Measurements from ENCODE around the gene DMD.

The DMD gene

DNA sequence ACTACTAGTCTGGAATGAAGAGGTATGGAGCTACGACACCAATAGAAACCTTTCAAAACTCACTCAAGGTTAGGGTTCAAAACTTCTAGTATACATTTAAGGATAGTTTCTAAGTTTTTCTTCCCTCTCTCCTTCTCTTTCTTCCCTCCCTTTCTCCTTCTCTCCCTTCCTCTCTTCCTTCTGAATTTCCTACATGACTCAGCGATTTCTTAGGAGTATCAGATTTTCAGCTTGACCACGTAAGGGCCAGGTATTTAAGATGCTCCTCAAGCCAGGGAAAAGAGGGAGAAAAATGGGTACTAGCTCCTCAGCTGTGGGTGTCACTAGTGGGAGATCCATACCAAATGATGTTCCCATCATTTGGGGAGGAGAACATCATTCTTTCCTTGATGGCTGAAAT is 2083.6 kb downstream of the DMD start:
- no peak for TF ChIP-seq TAF1 (IDR thresholded peaks at IDR 0.05; ENCODE audit: borderline replicate concordance, insufficient read depth, low read length)
- TF ChIP-seq REST (IDR thresholded peaks at IDR 0.05; ENCODE audit: insufficient read depth in 1 of 2, low read depth in 2 of 2, low read length in 2 of 2), result no peak
- no peak for TF ChIP-seq SIN3A (IDR thresholded peaks at IDR 0.05; ENCODE audit: borderline replicate concordance, insufficient read depth, low read length)
- no peak for TF ChIP-seq POLR2AphosphoS5 (IDR thresholded peaks at IDR 0.05; ENCODE audit: low read depth, low read length)
- no peak for TF ChIP-seq FOXP2 (optimal IDR thresholded peaks at IDR 0.05; ENCODE audit: borderline replicate concordance, extremely low read depth, extremely low read length, insufficient read depth)

- TF ChIP-seq SIN3A (IDR thresholded peaks at IDR 0.05; ENCODE audit: borderline replicate concordance, insufficient read depth, low read length), result no peak
- TF ChIP-seq TAF1 (IDR thresholded peaks at IDR 0.05; ENCODE audit: borderline replicate concordance, insufficient read depth, low read length), result no peak
- no peak for TF ChIP-seq FOXP2 (optimal IDR thresholded peaks at IDR 0.05; ENCODE audit: borderline replicate concordance, extremely low read depth, extremely low read length, insufficient read depth)
- no peak for TF ChIP-seq REST (IDR thresholded peaks at IDR 0.05; ENCODE audit: insufficient read depth in 1 of 2, low read depth in 2 of 2, low read length in 2 of 2)
- TF ChIP-seq POLR2AphosphoS5 (IDR thresholded peaks at IDR 0.05; ENCODE audit: low read depth, low read length), result no peak
Observed at GRCh38 chrX:31126205-31126604, 2085.1 kb downstream of the DMD start.

DNA sequence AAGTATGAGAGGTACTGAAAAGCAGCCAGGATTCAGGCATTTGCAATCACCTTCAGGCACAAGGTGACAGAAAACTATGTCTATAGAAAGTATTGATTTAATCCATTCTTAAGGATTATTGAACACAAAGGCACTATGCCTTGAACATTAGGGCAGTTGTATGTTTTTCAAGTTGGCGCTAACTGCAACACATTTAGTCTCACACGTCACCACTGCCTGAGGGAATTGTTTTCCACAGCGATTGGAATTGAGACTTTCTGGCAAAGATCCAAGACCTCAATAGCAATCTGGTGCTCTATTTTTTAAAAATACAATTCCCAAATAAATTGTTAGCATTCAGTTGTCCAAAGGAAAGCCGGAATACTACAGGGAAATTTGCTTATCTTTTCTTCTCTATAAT is 2086.8 kb downstream of the DMD start:
- no peak for TF ChIP-seq TAF1 (IDR thresholded peaks at IDR 0.05; ENCODE audit: borderline replicate concordance, insufficient read depth, low read length)
- TF ChIP-seq POLR2AphosphoS5 (IDR thresholded peaks at IDR 0.05; ENCODE audit: low read depth, low read length), result no peak
- no peak for TF ChIP-seq SIN3A (IDR thresholded peaks at IDR 0.05; ENCODE audit: borderline replicate concordance, insufficient read depth, low read length)
- no peak for TF ChIP-seq REST (IDR thresholded peaks at IDR 0.05; ENCODE audit: insufficient read depth in 1 of 2, low read depth in 2 of 2, low read length in 2 of 2)
- TF ChIP-seq FOXP2 (optimal IDR thresholded peaks at IDR 0.05; ENCODE audit: borderline replicate concordance, extremely low read depth, extremely low read length, insufficient read depth), result no peak

GRCh38 chrX:31123335-31123734 is 2088.0 kb downstream of the DMD start:
- no peak for TF ChIP-seq POLR2AphosphoS5 (IDR thresholded peaks at IDR 0.05; ENCODE audit: low read depth, low read length)
- no peak for TF ChIP-seq FOXP2 (optimal IDR thresholded peaks at IDR 0.05; ENCODE audit: borderline replicate concordance, extremely low read depth, extremely low read length, insufficient read depth)
- TF ChIP-seq REST (IDR thresholded peaks at IDR 0.05; ENCODE audit: insufficient read depth in 1 of 2, low read depth in 2 of 2, low read length in 2 of 2), result no peak
- no peak for TF ChIP-seq TAF1 (IDR thresholded peaks at IDR 0.05; ENCODE audit: borderline replicate concordance, insufficient read depth, low read length)
- no peak for TF ChIP-seq SIN3A (IDR thresholded peaks at IDR 0.05; ENCODE audit: borderline replicate concordance, insufficient read depth, low read length)

GRCh38 chrX:31117266-31117665 is 2094.1 kb downstream of the DMD start:
- TF ChIP-seq FOXP2 (optimal IDR thresholded peaks at IDR 0.05; ENCODE audit: borderline replicate concordance, extremely low read depth, extremely low read length, insufficient read depth), result no peak
